NCI-H69 (cell line): ENCODE data around the gene MSS51.

Experiments used
- DNase-seq: peaks from one replicate; lab custom pipeline; 2025; lab: John Stamatoyannopoulos, UW

MSS51 gene

GRCh38 chr10:73433538-73433867 lies at the start of gene MSS51:
Gene MSS51, minus strand, starts transcription at chr10:73433561. Its CDS starts 5,277 bp downstream, at chr10:73428284.
- DNase-seq = peak; percentile 92

- DNase-seq = no peak
Observed at GRCh38 chr10:73480158-73480557, 46.8 kb upstream of the MSS51 start.

GRCh38 chr10:73478636-73479035 lies 45.3 kb upstream of the MSS51 start:
- no peak for DNase-seq

GRCh38 chr10:73471226-73471625 lies 37.9 kb upstream of the MSS51 start:
- no peak for DNase-seq

- no peak for DNase-seq
Observed at GRCh38 chr10:73469579-73469978, 36.2 kb upstream of the MSS51 start.

- no peak for DNase-seq
Observed at GRCh38 chr10:73467206-73467605, 33.8 kb upstream of the MSS51 start.

GRCh38 chr10:73465978-73466726 lies 32.8 kb upstream of the MSS51 start:
- DNase-seq = no peak

- DNase-seq = no peak
Observed at GRCh38 chr10:73460897-73461296, 27.5 kb upstream of the MSS51 start.

GRCh38 chr10:73459683-73460314 lies 26.4 kb upstream of the MSS51 start:
- no peak for DNase-seq

- DNase-seq = no peak
Observed at GRCh38 chr10:73456187-73456890, 23.0 kb upstream of the MSS51 start.

GRCh38 chr10:73449113-73449512 lies 15.8 kb upstream of the MSS51 start:
- no peak for DNase-seq

GRCh38 chr10:73448384-73448783 lies 15.0 kb upstream of the MSS51 start:
- DNase-seq = no peak

GRCh38 chr10:73446926-73447325 lies 13.6 kb upstream of the MSS51 start:
- DNase-seq = peak; percentile 17

- peak; percentile 2 for DNase-seq
Observed at GRCh38 chr10:73444457-73444856, 11.1 kb upstream of the MSS51 start.

GRCh38 chr10:73439605-73440312 lies 6.4 kb upstream of the MSS51 start:
- DNase-seq = peak; percentile 95

GRCh38 chr10:73439055-73439454 lies 5.7 kb upstream of the MSS51 start:
- DNase-seq = no peak

GRCh38 chr10:73432646-73433537 lies 469 bp downstream of the MSS51 start:
- peak; percentile 91 for DNase-seq

- no peak for DNase-seq
Observed at GRCh38 chr10:73426318-73426717, 7.0 kb downstream of the MSS51 start.

GRCh38 chr10:73424478-73424877 lies 8.9 kb downstream of the MSS51 start:
- DNase-seq = peak; percentile 67

- DNase-seq = no peak
Observed at GRCh38 chr10:73423309-73423708, 10.1 kb downstream of the MSS51 start.

- no peak for DNase-seq
Observed at GRCh38 chr10:73416571-73416970, 16.8 kb downstream of the MSS51 start.
